ENCODE results near the gene CLCNKB. TPM values are rescaled to one million over a fixed set of nuclear protein-coding genes. Genes with fewer than 3 reads are reported as not detected.

CLCNKB gene
- total RNA-seq, 1 experiment from 2014 or later, result not detected

- no TSS peak for BruUV-seq (replicated peaks)
- Histone ChIP-seq H3K36me3 (ENCODE audit: control insufficient read depth, insufficient read depth, low read length) (no peaks in the 10 kb centered on the region), H3K27ac (ENCODE audit: low read length) (no peak overlapping the region), H3K9me3 (ENCODE audit: control insufficient read depth, insufficient read depth, low read depth, low read length) (no peaks in the 10 kb centered on the region), H3K4me3 (ENCODE audit: low read depth in 2 of 2, low read length in 2 of 2) (no peak overlapping the region), H3K27me3 (ENCODE audit: control insufficient read depth, insufficient read depth, low read length) (no peaks in the 10 kb centered on the region), H3K4me1 (ENCODE audit: control insufficient read depth, insufficient read depth, low read length) (peaks cover 3% of the 10 kb centered on the region; the same call in 1 of the 2 replicates)
- in situ Hi-C loops (cut with HindIII; ENCODE audit: low pct_unique_long_range_greater_than_20kb, low sequenced_read_pairs) (no loop called here), intact Hi-C loops (cut with micrococcal nuclease; ENCODE audit: unreplicated experiment) (no loop called here)
- POLR2A ChIA-PET, result no interaction called here
- TF ChIP-seq REST (IDR thresholded peaks at IDR 0.05; ENCODE audit: insufficient read depth in 1 of 2, low read depth in 2 of 2, low read length in 1 of 2), result no peak
- no peak for TF ChIP-seq SIN3A (IDR thresholded peaks at IDR 0.05; ENCODE audit: borderline replicate concordance, insufficient read depth, low read depth, low read length)
- no peak for TF ChIP-seq TCF7L2 (IDR thresholded peaks at IDR 0.05; ENCODE audit: low read depth, low read length)
- no peak for TF ChIP-seq POLR2AphosphoS5 (IDR thresholded peaks at IDR 0.05; ENCODE audit: low read depth, low read length)
- TF ChIP-seq CTCF (IDR thresholded peaks at IDR 0.05), result no peak
- ATAC-seq (no peak), DNase-seq (ENCODE audit: low read depth, low spot score) (no peak)
- CTCF ChIA-PET, result no interaction called here
Observed at GRCh38 chr1:16066245-16066644, 22.7 kb downstream of the CLCNKB start.

GRCh38 chr1:16067127-16067768, 23.7 kb downstream of the CLCNKB start:
- no peaks in the 10 kb centered on the region for H3K36me3 ChIP-seq (ENCODE audit: control insufficient read depth, insufficient read depth, low read length)
- BruUV-seq (replicated peaks), result no TSS peak
- DNase-seq (ENCODE audit: low read depth, low spot score) (no peak), ATAC-seq (no peak)
- in situ Hi-C loops (cut with HindIII; ENCODE audit: low pct_unique_long_range_greater_than_20kb, low sequenced_read_pairs), result no loop called here
- ChIA-PET CTCF (interaction anchor here (0.6 to 1.4 kb wide), 3 partner anchors 11 to 110 kb away, joined by 3 to 6 read pairs (median 5); no protein-coding TSS in a partner anchor), POLR2A (no interaction called here)
- TF ChIP-seq POLR2AphosphoS5 (IDR thresholded peaks at IDR 0.05; ENCODE audit: low read depth, low read length) (no peak), REST (IDR thresholded peaks at IDR 0.05; ENCODE audit: insufficient read depth in 1 of 2, low read depth in 2 of 2, low read length in 1 of 2) (no peak), TCF7L2 (IDR thresholded peaks at IDR 0.05; ENCODE audit: low read depth, low read length) (no peak), SIN3A (IDR thresholded peaks at IDR 0.05; ENCODE audit: borderline replicate concordance, insufficient read depth, low read depth, low read length) (no peak), CTCF (IDR thresholded peaks at IDR 0.05) (no peak)
- H3K9me3 ChIP-seq (ENCODE audit: control insufficient read depth, insufficient read depth, low read depth, low read length), result no peaks in the 10 kb centered on the region
- no peaks in the 10 kb centered on the region for H3K27me3 ChIP-seq (ENCODE audit: control insufficient read depth, insufficient read depth, low read length)
- no peak overlapping the region for H3K4me3 ChIP-seq (ENCODE audit: low read depth in 2 of 2, low read length in 2 of 2)
- no peak overlapping the region for H3K27ac ChIP-seq (ENCODE audit: low read length)
- H3K4me1 ChIP-seq (ENCODE audit: control insufficient read depth, insufficient read depth, low read length), result peaks cover 3% of the 10 kb centered on the region; the same call in 1 of the 2 replicates
- intact Hi-C loops (cut with micrococcal nuclease; ENCODE audit: unreplicated experiment), result no loop called here
